ENCODE data around the gene MRPS2. TPM values are rescaled to one million over a fixed set of nuclear protein-coding genes. Genes with fewer than 3 reads are reported as not detected.

The MRPS2 gene
- total and polyA plus RNA-seq, 4 donors: 10.9 to 71.8 (median 31.5) TPM

DNA sequence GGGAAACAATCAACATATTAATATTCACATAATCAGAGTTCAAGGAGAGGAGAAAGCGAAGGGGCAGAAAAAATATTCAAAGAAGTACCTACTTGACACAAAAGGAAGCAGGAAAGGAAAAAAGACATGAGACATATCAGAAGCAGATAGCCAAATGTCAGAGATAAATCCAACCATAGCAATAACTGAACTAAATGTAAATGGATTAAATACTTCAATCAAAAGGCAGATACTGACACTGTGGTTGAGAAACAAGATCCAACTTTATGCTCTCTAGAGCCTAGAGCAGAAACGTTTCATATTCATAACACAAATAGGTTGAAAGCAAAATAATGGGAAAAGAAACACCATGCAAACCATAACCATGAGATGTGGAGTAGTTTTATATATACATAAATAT is 9.0 kb downstream of the MRPS2 start:
- Histone ChIP-seq H3K9ac (ENCODE audit: low read depth in 1 of 2, low read length in 2 of 2) (no peak overlapping the region), H3K4me3 (ENCODE audit: low read depth in 1 of 3, low read length in 3 of 3) (no peak overlapping the region), H3K4me1 (ENCODE audit: control insufficient read depth in 4 of 4, insufficient read depth in 4 of 4, low read length in 3 of 4) (peaks cover 0 to 4% (median 0%) of the 10 kb centered on the region in 4 donors), H3K9me3 (ENCODE audit: control insufficient read depth in 4 of 4, low read length in 3 of 4) (no peaks in the 10 kb centered on the region), H3K27ac (ENCODE audit: low read depth in 1 of 2, low read length in 2 of 2) (no peak overlapping the region), H3K36me3 (ENCODE audit: control insufficient read depth in 4 of 4, insufficient read depth in 3 of 4, low read depth in 1 of 4, low read length in 3 of 4) (peaks cover 0 to 3% (median under 1%) of the 10 kb centered on the region in 4 donors), H3K27me3 (ENCODE audit: control insufficient read depth in 4 of 4, insufficient read depth in 4 of 4, low read length in 3 of 4) (peaks cover 0 to 2% (median 0%) of the 10 kb centered on the region in 4 donors)
- TF ChIP-seq HNF4G (IDR thresholded peaks at IDR 0.05) (no peak), JUND (IDR thresholded peaks at IDR 0.05) (no peak), RXRA (IDR thresholded peaks at IDR 0.05) (no peak), NR2F2 (IDR thresholded peaks at IDR 0.05) (no peak), GABPA (IDR thresholded peaks at IDR 0.05 in 1 of 2, conservative IDR thresholded peaks at IDR 0.05 in 1 of 2) (no peak), HNF4A (conservative IDR thresholded peaks at IDR 0.05) (no peak), FOXA1 (IDR thresholded peaks at IDR 0.05) (no peak), EGR1 (IDR thresholded peaks at IDR 0.05; ENCODE audit: low read depth in 2 of 2) (no peak), SP1 (IDR thresholded peaks at IDR 0.05) (no peak), RAD21 (IDR thresholded peaks at IDR 0.05) (no peak)
- TF ChIP-seq, protein P1, sequence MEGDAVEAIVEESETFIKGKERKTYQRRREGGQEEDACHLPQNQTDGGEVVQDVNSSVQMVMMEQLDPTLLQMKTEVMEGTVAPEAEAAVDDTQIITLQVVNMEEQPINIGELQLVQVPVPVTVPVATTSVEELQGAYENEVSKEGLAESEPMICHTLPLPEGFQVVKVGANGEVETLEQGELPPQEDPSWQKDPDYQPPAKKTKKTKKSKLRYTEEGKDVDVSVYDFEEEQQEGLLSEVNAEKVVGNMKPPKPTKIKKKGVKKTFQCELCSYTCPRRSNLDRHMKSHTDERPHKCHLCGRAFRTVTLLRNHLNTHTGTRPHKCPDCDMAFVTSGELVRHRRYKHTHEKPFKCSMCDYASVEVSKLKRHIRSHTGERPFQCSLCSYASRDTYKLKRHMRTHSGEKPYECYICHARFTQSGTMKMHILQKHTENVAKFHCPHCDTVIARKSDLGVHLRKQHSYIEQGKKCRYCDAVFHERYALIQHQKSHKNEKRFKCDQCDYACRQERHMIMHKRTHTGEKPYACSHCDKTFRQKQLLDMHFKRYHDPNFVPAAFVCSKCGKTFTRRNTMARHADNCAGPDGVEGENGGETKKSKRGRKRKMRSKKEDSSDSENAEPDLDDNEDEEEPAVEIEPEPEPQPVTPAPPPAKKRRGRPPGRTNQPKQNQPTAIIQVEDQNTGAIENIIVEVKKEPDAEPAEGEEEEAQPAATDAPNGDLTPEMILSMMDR (IDR thresholded peaks at IDR 0.05; ENCODE audit: low read depth, low read length, missing input control): no peak
- TF ChIP-seq, protein P2, sequence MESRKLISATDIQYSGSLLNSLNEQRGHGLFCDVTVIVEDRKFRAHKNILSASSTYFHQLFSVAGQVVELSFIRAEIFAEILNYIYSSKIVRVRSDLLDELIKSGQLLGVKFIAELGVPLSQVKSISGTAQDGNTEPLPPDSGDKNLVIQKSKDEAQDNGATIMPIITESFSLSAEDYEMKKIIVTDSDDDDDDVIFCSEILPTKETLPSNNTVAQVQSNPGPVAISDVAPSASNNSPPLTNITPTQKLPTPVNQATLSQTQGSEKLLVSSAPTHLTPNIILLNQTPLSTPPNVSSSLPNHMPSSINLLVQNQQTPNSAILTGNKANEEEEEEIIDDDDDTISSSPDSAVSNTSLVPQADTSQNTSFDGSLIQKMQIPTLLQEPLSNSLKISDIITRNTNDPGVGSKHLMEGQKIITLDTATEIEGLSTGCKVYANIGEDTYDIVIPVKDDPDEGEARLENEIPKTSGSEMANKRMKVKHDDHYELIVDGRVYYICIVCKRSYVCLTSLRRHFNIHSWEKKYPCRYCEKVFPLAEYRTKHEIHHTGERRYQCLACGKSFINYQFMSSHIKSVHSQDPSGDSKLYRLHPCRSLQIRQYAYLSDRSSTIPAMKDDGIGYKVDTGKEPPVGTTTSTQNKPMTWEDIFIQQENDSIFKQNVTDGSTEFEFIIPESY (IDR thresholded peaks at IDR 0.05): no peak
- TF ChIP-seq, protein P3, sequence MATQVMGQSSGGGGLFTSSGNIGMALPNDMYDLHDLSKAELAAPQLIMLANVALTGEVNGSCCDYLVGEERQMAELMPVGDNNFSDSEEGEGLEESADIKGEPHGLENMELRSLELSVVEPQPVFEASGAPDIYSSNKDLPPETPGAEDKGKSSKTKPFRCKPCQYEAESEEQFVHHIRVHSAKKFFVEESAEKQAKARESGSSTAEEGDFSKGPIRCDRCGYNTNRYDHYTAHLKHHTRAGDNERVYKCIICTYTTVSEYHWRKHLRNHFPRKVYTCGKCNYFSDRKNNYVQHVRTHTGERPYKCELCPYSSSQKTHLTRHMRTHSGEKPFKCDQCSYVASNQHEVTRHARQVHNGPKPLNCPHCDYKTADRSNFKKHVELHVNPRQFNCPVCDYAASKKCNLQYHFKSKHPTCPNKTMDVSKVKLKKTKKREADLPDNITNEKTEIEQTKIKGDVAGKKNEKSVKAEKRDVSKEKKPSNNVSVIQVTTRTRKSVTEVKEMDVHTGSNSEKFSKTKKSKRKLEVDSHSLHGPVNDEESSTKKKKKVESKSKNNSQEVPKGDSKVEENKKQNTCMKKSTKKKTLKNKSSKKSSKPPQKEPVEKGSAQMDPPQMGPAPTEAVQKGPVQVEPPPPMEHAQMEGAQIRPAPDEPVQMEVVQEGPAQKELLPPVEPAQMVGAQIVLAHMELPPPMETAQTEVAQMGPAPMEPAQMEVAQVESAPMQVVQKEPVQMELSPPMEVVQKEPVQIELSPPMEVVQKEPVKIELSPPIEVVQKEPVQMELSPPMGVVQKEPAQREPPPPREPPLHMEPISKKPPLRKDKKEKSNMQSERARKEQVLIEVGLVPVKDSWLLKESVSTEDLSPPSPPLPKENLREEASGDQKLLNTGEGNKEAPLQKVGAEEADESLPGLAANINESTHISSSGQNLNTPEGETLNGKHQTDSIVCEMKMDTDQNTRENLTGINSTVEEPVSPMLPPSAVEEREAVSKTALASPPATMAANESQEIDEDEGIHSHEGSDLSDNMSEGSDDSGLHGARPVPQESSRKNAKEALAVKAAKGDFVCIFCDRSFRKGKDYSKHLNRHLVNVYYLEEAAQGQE (IDR thresholded peaks at IDR 0.05): no peak
- TF ChIP-seq, protein P4, sequence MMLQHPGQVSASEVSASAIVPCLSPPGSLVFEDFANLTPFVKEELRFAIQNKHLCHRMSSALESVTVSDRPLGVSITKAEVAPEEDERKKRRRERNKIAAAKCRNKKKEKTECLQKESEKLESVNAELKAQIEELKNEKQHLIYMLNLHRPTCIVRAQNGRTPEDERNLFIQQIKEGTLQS (IDR thresholded peaks at IDR 0.05): no peak
- TF ChIP-seq, protein P5, sequence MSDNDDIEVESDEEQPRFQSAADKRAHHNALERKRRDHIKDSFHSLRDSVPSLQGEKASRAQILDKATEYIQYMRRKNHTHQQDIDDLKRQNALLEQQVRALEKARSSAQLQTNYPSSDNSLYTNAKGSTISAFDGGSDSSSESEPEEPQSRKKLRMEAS (IDR thresholded peaks at IDR 0.05): no peak
- 81% methylated on average over 2 of the region's 2 CpGs for WGBS
- DNase-seq (ENCODE audit: low spot score): no peak

DNA sequence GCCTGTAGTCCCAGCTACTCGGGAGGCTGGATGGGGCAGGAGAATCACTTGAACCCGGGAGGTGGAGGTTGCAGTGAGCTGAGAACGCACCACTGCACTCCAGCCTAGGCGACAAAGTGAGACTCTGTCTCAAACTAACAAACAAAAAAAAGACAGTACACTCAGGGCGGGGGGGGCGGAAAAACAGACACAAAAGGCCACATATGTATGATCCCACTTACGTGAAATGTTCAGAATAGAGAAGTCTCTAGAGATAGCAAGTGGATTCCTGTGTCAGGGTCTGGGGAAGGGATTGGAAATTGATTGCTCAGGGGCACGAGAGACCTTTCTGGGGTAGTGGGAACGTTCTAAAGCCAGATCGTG is 11.7 kb downstream of the MRPS2 start:
- no peak for TF ChIP-seq RXRA (IDR thresholded peaks at IDR 0.05)
- no peak for TF ChIP-seq SP1 (IDR thresholded peaks at IDR 0.05)
- TF ChIP-seq, protein P1 (IDR thresholded peaks at IDR 0.05; ENCODE audit: low read depth, low read length, missing input control): no peak
- TF ChIP-seq, protein P3 (IDR thresholded peaks at IDR 0.05): no peak
- TF ChIP-seq FOXA2 (IDR thresholded peaks at IDR 0.05): no peak
- TF ChIP-seq GABPA (IDR thresholded peaks at IDR 0.05 in 1 of 2, conservative IDR thresholded peaks at IDR 0.05 in 1 of 2): no peak
- H3K9me3 ChIP-seq (ENCODE audit: control insufficient read depth in 4 of 4, low read length in 3 of 4): no peaks in the 10 kb centered on the region
- H3K27me3 ChIP-seq (ENCODE audit: control insufficient read depth in 4 of 4, insufficient read depth in 4 of 4, low read length in 3 of 4): peaks cover 0 to 2% (median 0%) of the 10 kb centered on the region in 4 donors
- H3K9ac ChIP-seq (ENCODE audit: low read depth in 1 of 2, low read length in 2 of 2): no peak overlapping the region
- no peak overlapping the region for H3K27ac ChIP-seq (ENCODE audit: low read depth in 1 of 2, low read length in 2 of 2)
- DNase-seq (ENCODE audit: low spot score): no peak
- WGBS: 74% methylated on average over 10 of the region's 10 CpGs
- no peak overlapping the region for H3K4me3 ChIP-seq (ENCODE audit: low read depth in 1 of 3, low read length in 3 of 3)
- no peaks in the 10 kb centered on the region for H3K36me3 ChIP-seq (ENCODE audit: control insufficient read depth in 4 of 4, insufficient read depth in 3 of 4, low read depth in 1 of 4, low read length in 3 of 4)
- no peaks in the 10 kb centered on the region for H3K4me1 ChIP-seq (ENCODE audit: control insufficient read depth in 4 of 4, insufficient read depth in 4 of 4, low read length in 3 of 4)

All from liver (tissue), 9 donors.